Astrocyte of the spinal cord (primary cell): ENCODE results near the gene PDE6G.

Source experiments
- DNase-seq: peaks from one replicate; pipeline ENCODE4 v3.0.0; 2011; ENCODE audit warnings: low read depth, low spot score
- H3K4me3 ChIP-seq: 2 replicates; pipeline ENCODE4 v1.5.1; 2011; ENCODE audit warnings: low read depth, mild to moderate bottlenecking, low read length, moderate library complexity
- CTCF ChIP-seq: IDR thresholded peaks from 2 replicates; pipeline ENCODE4 v1.5.1; 2012; ENCODE audit warnings: low read depth, mild to moderate bottlenecking, low read length, inconsistent platforms
- in situ Hi-C: cut with HindIII; loops from 2 replicates; pipeline ENCODE4 v1.10.0; 2017; ENCODE audit warnings: low sequenced_read_pairs

The PDE6G gene

GRCh38 chr17:81672954-81673353 lies 16.6 kb upstream of the PDE6G start:
- H3K4me3 ChIP-seq, result no peak overlapping the region
- no peak for DNase-seq
- no peak for TF ChIP-seq CTCF
- in situ Hi-C loops, result no loop called here

DNA sequence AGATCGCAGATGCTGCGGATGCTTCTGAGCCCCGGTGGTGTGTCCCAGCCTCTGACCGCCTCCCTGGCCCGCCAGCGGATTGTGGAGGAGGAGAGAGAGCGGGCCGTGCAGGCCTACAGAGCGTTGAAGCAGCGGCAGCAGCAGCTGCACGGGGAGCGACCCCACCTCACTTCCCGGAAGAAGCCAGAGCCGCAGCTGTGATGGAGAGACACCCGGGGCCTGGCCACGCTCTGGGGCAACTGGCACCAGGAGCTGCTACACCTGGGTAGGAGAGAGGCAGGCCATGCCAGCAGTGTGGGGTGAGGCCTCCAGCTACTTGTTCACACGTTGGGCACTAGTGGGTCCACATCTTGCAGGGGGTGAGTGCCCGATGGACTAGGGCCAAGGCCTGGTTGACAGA lies 16.2 kb upstream of the PDE6G start:
- no peak for TF ChIP-seq CTCF
- no peak for DNase-seq
- in situ Hi-C loops, result no loop called here
- no peak overlapping the region for H3K4me3 ChIP-seq

- TF ChIP-seq CTCF, result no peak
- no peak overlapping the region for H3K4me3 ChIP-seq
- no peak for DNase-seq
- in situ Hi-C loops, result no loop called here
Observed at GRCh38 chr17:81667754-81668153, 11.4 kb upstream of the PDE6G start.

DNA sequence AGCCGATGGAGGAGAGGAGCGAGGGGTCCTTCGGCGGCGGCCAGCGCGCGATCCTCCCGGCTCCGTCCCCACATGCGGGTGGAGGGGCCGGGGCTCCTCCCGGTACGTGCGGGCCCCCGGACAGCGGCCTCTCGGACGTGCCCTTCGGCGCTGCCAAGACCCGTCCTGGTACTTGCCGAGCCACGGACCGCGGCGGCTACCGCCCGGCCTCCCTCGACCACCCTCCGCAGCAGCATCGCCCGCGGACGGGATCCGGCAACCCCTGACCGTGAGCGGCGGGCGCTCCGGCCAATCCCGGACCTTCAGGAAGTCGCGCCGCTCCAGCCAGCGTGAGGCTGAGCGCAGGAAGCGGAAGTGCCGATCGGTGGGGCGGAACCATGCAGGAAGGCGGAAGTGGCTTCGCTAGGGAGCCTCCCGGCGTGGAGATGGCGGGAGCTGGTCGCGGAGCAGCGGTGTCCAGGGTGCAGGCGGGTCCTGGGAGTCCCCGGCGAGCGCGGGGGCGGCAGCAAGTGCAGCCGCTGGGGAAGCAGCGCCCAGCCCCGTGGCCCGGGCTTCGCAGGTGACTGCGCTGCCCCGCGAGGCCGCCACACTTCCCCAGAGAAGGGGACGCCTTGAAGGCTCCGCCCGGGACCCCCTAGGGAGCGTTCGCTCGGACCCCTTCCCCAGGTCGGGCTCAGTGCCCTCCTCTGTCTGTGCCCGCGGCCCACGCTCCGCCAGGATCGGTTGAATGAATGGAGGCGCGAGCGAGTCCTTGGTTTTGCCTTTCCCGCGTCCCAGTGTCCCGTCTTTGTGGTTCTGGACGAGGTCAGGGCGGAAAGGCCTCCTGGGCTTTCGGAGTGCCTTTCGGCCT lies 10.2 kb upstream of the PDE6G start, which contains the start of the genes CCDC137 and OXLD1:
Gene CCDC137, plus strand, starts transcription at position 396 of the 850 bp plus-strand sequence. Its CDS starts 30 bp downstream, at position 426.
Gene OXLD1, minus strand, starts transcription at position 264 of the 850 bp plus-strand sequence. Its CDS starts 28 bp downstream, at position 236.
- TF ChIP-seq CTCF, result no peak
- in situ Hi-C loops, result no loop called here
- DNase-seq, result peak; percentile 97
- peak within 1 kb of the TSS; percentile 87 for H3K4me3 ChIP-seq

- no peak for TF ChIP-seq CTCF
- peak; percentile 19 for DNase-seq
- peak overlapping the region; percentile 87 for H3K4me3 ChIP-seq
- in situ Hi-C loops, result no loop called here
Observed at GRCh38 chr17:81666092-81666341, 9.7 kb upstream of the PDE6G start.

- TF ChIP-seq CTCF, result no peak
- in situ Hi-C loops, result no loop called here
- peak overlapping the region; percentile 87 for H3K4me3 ChIP-seq
- no peak for DNase-seq
Observed at GRCh38 chr17:81665205-81666091, 9.1 kb upstream of the PDE6G start.
